Measurements from ENCODE around the gene DBNDD1. TPM values are rescaled to one million over a fixed set of nuclear protein-coding genes. Genes with fewer than 3 reads are reported as not detected.
"Not testable (repeated sequence)": the region's sequence is repeated elsewhere in the genome, so short reads cannot be mapped to it uniquely, and the experiment has no call there.

DBNDD1 gene
- total RNA-seq, 1 experiment from 2014 or later, result 1.3 TPM

GRCh38 chr16:90000733-90001427 lies 18.4 kb downstream of the DBNDD1 start:
- Histone ChIP-seq H3K4me3 (no peak overlapping the region), H3K36me3 (peaks cover 36% of the 10 kb centered on the region)

GRCh38 chr16:89999831-90000574 lies 19.3 kb downstream of the DBNDD1 start:
- no peak for DNase-seq (ENCODE audit: low read depth in 1 of 2, low spot score in 2 of 2)
- Histone ChIP-seq H3K9me3 (replicated peaks) (peaks cover 10% of the 10 kb centered on the region; the same call in 1 of the 2 replicates), H3K4me3 (no peak overlapping the region), H3K27ac (no peak overlapping the region), H3K4me1 (replicated peaks) (no peaks in the 10 kb centered on the region), H3K36me3 (peaks cover 36% of the 10 kb centered on the region), H3K27me3 (replicated peaks) (no peaks in the 10 kb centered on the region)

More at GRCh38 chr16:90000733-90001427, 18.4 kb downstream of the DBNDD1 start:
- Histone ChIP-seq H3K9me3 (replicated peaks) (peaks cover 10% of the 10 kb centered on the region; the same call in 1 of the 2 replicates), H3K4me1 (replicated peaks) (no peaks in the 10 kb centered on the region), H3K27me3 (replicated peaks) (no peaks in the 10 kb centered on the region), H3K27ac (no peak overlapping the region)
- DNase-seq (ENCODE audit: low read depth in 1 of 2, low spot score in 2 of 2), result no peak

- H3K9me3 ChIP-seq (replicated peaks), result peaks cover 16% of the 10 kb centered on the region; the same call in 1 of the 2 replicates
- no peaks in the 10 kb centered on the region for H3K4me1 ChIP-seq (replicated peaks)
- peaks cover 71% of the 10 kb centered on the region for H3K36me3 ChIP-seq
- peak overlapping the region; percentile 57 for H3K27ac ChIP-seq
- DNase-seq (ENCODE audit: low read depth in 1 of 2, low spot score in 2 of 2), result no peak
- H3K4me3 ChIP-seq, result no peak overlapping the region
- no peaks in the 10 kb centered on the region for H3K27me3 ChIP-seq (replicated peaks)
Measured at GRCh38 chr16:89996178-89996489, 23.1 kb downstream of the DBNDD1 start.

GRCh38 chr16:89995475-89996177 lies 23.6 kb downstream of the DBNDD1 start:
- not testable (repeated sequence) for H3K27me3 ChIP-seq (replicated peaks); H3K4me3 ChIP-seq; H3K4me1 ChIP-seq (replicated peaks)
- peaks cover 16% of the 10 kb centered on the region; the same call in 1 of the 2 replicates for H3K9me3 ChIP-seq (replicated peaks)
- DNase-seq (ENCODE audit: low read depth in 1 of 2, low spot score in 2 of 2), result peak in 1 of 2 experiments; percentile 56
- peak overlapping the region; percentile 65 for H3K27ac ChIP-seq
- H3K36me3 ChIP-seq, result peaks cover 76% of the 10 kb centered on the region

GRCh38 chr16:89994721-89995474 lies 24.4 kb downstream of the DBNDD1 start:
- H3K9me3 ChIP-seq (replicated peaks), result peaks cover 16% of the 10 kb centered on the region; the same call in 1 of the 2 replicates
- DNase-seq (ENCODE audit: low read depth in 1 of 2, low spot score in 2 of 2), result peak; percentile 68 to 74

GRCh38 chr16:89994389-89994720 lies 24.9 kb downstream of the DBNDD1 start:
- no peak for DNase-seq (ENCODE audit: low read depth in 1 of 2, low spot score in 2 of 2)
- no peaks in the 10 kb centered on the region for H3K4me1 ChIP-seq (replicated peaks)
- no peaks in the 10 kb centered on the region for H3K27me3 ChIP-seq (replicated peaks)
- peak overlapping the region; percentile 65 for H3K27ac ChIP-seq
- peaks cover 16% of the 10 kb centered on the region; the same call in 1 of the 2 replicates for H3K9me3 ChIP-seq (replicated peaks)
- H3K4me3 ChIP-seq, result no peak overlapping the region
- peaks cover 75% of the 10 kb centered on the region for H3K36me3 ChIP-seq

More at GRCh38 chr16:89994721-89995474, 24.4 kb downstream of the DBNDD1 start:
- Histone ChIP-seq H3K27ac (peak overlapping the region; percentile 65), H3K36me3 (peaks cover 78% of the 10 kb centered on the region)
- not testable (repeated sequence) for H3K4me3 ChIP-seq; H3K27me3 ChIP-seq (replicated peaks); H3K4me1 ChIP-seq (replicated peaks)

GRCh38 chr16:89993971-89994370 lies 25.3 kb downstream of the DBNDD1 start:
- H3K4me3 ChIP-seq, result no peak overlapping the region
- no peaks in the 10 kb centered on the region for H3K4me1 ChIP-seq (replicated peaks)
- no peak for DNase-seq (ENCODE audit: low read depth in 1 of 2, low spot score in 2 of 2)
- H3K27me3 ChIP-seq (replicated peaks), result no peaks in the 10 kb centered on the region
- no peak overlapping the region for H3K27ac ChIP-seq
- peaks cover 16% of the 10 kb centered on the region; the same call in 1 of the 2 replicates for H3K9me3 ChIP-seq (replicated peaks)
- peaks cover 75% of the 10 kb centered on the region for H3K36me3 ChIP-seq

- Histone ChIP-seq H3K4me1 (replicated peaks) (no peaks in the 10 kb centered on the region), H3K9me3 (replicated peaks) (peaks cover 16% of the 10 kb centered on the region; the same call in 1 of the 2 replicates), H3K27ac (no peak overlapping the region), H3K36me3 (peaks cover 76% of the 10 kb centered on the region), H3K27me3 (replicated peaks) (no peaks in the 10 kb centered on the region), H3K4me3 (no peak overlapping the region)
- DNase-seq (ENCODE audit: low read depth in 1 of 2, low spot score in 2 of 2), result no peak
Measured at GRCh38 chr16:89993377-89993776, 25.9 kb downstream of the DBNDD1 start.

GRCh38 chr16:89990799-89991198 lies 28.5 kb downstream of the DBNDD1 start:
- peaks cover 74% of the 10 kb centered on the region for H3K36me3 ChIP-seq
- DNase-seq (ENCODE audit: low read depth in 1 of 2, low spot score in 2 of 2), result no peak
- no peak overlapping the region for H3K27ac ChIP-seq
- H3K27me3 ChIP-seq (replicated peaks), result no peaks in the 10 kb centered on the region
- peaks cover 6% of the 10 kb centered on the region; the same call in 1 of the 2 replicates for H3K9me3 ChIP-seq (replicated peaks)
- H3K4me3 ChIP-seq, result no peak overlapping the region
- H3K4me1 ChIP-seq (replicated peaks), result no peaks in the 10 kb centered on the region

- Histone ChIP-seq H3K4me3 (no peak overlapping the region), H3K27ac (no peak overlapping the region), H3K4me1 (replicated peaks) (no peaks in the 10 kb centered on the region), H3K27me3 (replicated peaks) (no peaks in the 10 kb centered on the region), H3K9me3 (replicated peaks) (no peaks in the 10 kb centered on the region), H3K36me3 (peaks cover 82% of the 10 kb centered on the region)
- no peak for DNase-seq (ENCODE audit: low read depth in 1 of 2, low spot score in 2 of 2)
Measured at GRCh38 chr16:89988951-89989350, 30.3 kb downstream of the DBNDD1 start.

GRCh38 chr16:89987169-89987568 lies 32.1 kb downstream of the DBNDD1 start:
- Histone ChIP-seq H3K27ac (no peak overlapping the region), H3K9me3 (replicated peaks) (no peaks in the 10 kb centered on the region), H3K4me3 (no peak overlapping the region), H3K27me3 (replicated peaks) (no peaks in the 10 kb centered on the region), H3K36me3 (peaks cover 80% of the 10 kb centered on the region), H3K4me1 (replicated peaks) (no peaks in the 10 kb centered on the region)
- DNase-seq (ENCODE audit: low read depth in 1 of 2, low spot score in 2 of 2), result no peak

GRCh38 chr16:89986600-89986999 lies 32.7 kb downstream of the DBNDD1 start:
- no peaks in the 10 kb centered on the region for H3K27me3 ChIP-seq (replicated peaks)
- peaks cover 80% of the 10 kb centered on the region for H3K36me3 ChIP-seq
- no peaks in the 10 kb centered on the region for H3K4me1 ChIP-seq (replicated peaks)
- H3K4me3 ChIP-seq, result no peak overlapping the region
- no peak overlapping the region for H3K27ac ChIP-seq
- no peaks in the 10 kb centered on the region for H3K9me3 ChIP-seq (replicated peaks)
- no peak for DNase-seq (ENCODE audit: low read depth in 1 of 2, low spot score in 2 of 2)

- Histone ChIP-seq H3K9me3 (replicated peaks) (no peaks in the 10 kb centered on the region), H3K4me3 (no peak overlapping the region), H3K27me3 (replicated peaks) (no peaks in the 10 kb centered on the region), H3K27ac (no peak overlapping the region), H3K4me1 (replicated peaks) (no peaks in the 10 kb centered on the region), H3K36me3 (peaks cover 78% of the 10 kb centered on the region)
- DNase-seq (ENCODE audit: low read depth in 1 of 2, low spot score in 2 of 2), result no peak
Measured at GRCh38 chr16:89985219-89985618, 34.0 kb downstream of the DBNDD1 start.

Data from SJSA1 (cell line).